Lower leg skin (tissue), 3 donors: ENCODE data around the gene TMEM213.

Experiments
- POLR2A ChIP-seq, 2 donors: fragments of 450-650 bp; IDR thresholded peaks; one replicate each; pipeline ENCODE4 v1.6.1; 2016 to 2017; ENCODE audit warnings: antibody characterized with exemption in 2 of 2, mild to moderate bottlenecking in 1 of 2, moderate library complexity in 1 of 2
- TF ChIP-seq, protein P1 (sequence below), 3 donors: fragments of 450-650 bp; IDR thresholded peaks; one replicate each; pipeline ENCODE4 v1.5.1; 2016; ENCODE audit warnings: antibody characterized with exemption in 3 of 3, mild to moderate bottlenecking in 3 of 3, moderate library complexity in 2 of 3

DNA sequence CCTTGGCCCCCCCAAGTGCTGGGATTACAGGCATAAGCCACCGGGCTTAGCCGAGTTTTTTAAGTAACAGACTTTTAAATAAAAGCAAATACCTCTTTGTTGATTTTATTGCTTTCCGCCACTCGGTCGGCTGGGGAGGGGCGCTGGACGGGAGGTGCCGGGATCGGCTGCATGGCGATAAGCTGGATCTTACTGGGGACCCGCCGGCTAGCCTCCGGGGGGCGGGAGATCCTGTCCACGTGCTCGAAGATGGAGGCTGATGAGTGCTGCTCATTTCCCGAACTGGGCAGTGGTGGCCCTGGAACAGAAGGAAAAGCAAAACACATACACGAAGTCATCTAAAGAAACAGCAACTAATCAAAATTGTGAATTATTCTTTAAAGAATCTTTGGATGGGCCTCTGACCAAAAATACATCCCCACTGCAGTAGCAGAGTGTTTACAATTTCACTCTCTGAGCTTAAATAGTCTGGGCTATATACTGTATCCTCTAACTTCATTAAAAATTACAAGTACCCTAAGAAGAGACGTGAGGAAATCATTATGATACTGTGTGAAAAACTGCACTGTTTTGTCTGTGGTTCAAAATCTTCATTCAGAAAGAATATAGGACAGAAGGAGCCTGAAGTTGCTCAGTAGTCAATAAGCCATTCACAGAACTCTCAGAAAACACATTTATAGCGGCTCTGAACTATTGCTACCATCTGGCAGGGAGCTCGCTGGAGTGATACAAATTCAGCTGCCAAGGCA, 73.4 kb downstream of the TMEM213 start:
- TF ChIP-seq, protein P1, sequence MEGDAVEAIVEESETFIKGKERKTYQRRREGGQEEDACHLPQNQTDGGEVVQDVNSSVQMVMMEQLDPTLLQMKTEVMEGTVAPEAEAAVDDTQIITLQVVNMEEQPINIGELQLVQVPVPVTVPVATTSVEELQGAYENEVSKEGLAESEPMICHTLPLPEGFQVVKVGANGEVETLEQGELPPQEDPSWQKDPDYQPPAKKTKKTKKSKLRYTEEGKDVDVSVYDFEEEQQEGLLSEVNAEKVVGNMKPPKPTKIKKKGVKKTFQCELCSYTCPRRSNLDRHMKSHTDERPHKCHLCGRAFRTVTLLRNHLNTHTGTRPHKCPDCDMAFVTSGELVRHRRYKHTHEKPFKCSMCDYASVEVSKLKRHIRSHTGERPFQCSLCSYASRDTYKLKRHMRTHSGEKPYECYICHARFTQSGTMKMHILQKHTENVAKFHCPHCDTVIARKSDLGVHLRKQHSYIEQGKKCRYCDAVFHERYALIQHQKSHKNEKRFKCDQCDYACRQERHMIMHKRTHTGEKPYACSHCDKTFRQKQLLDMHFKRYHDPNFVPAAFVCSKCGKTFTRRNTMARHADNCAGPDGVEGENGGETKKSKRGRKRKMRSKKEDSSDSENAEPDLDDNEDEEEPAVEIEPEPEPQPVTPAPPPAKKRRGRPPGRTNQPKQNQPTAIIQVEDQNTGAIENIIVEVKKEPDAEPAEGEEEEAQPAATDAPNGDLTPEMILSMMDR (IDR thresholded peaks at IDR 0.05) = no peak
- TF ChIP-seq POLR2A (IDR thresholded peaks at IDR 0.05) = no peak
